IMR-90 (cell line): ENCODE data around the gene COL5A2. TPM values are rescaled to one million over a fixed set of nuclear protein-coding genes. Genes with fewer than 3 reads are reported as not detected.

Experiments used
- ATAC-seq: fragments of 200-7000 bp; cut with Tn5 transposase; 2 replicates; pipeline ENCODE4 v1.9.1; 2020; ENCODE audit warnings: low read depth, mild to moderate bottlenecking, moderate library complexity
- BruUV-seq: library from RNA; stranded (reverse); fragments of 400-500 nt; replicated peaks from 2 replicates; lab custom pipeline; 2021; lab: Mats Ljungman, UMichigan
- CTCF ChIA-PET: fragments of 300-600 bp; formaldehyde crosslinking; extraction: SDS; loops from one replicate; lab custom pipeline; 2021; ENCODE audit warnings: antibody characterized with exemption; lab: Yijun Ruan, JAX
- POLR2A ChIA-PET: fragments of 300-600 bp; sonication (Branson Sonifier 250); formaldehyde crosslinking; loops from one replicate; lab custom pipeline; 2022; ENCODE audit warnings: antibody characterized with exemption; ENCODE audit not compliant: unreplicated experiment; lab: Charles Lee
- DNase-seq: peaks from one replicate; pipeline ENCODE4 v3.0.0; 2013
- H2AFZ ChIP-seq: replicated peaks from 2 replicates; pipeline ENCODE3; 2013; ENCODE audit warnings: low read length, mild to moderate bottlenecking; ENCODE audit not compliant: poor library complexity
- H2AK5ac ChIP-seq: 2 replicates; pipeline ENCODE4 v1.6.1; 2013; ENCODE audit warnings: low read depth, low read length, inconsistent platforms
- H2AK9ac ChIP-seq: replicated peaks from 2 replicates; pipeline ENCODE3; 2013; ENCODE audit warnings: mild to moderate bottlenecking, low read depth, low read length, moderate library complexity; ENCODE audit not compliant: poor library complexity
- H2BK120ac ChIP-seq: 2 replicates; pipeline ENCODE4 v1.6.1; 2013; ENCODE audit warnings: low read depth, low read length, inconsistent platforms
- H2BK15ac ChIP-seq: 3 replicates; pipeline ENCODE4 v1.6.1; 2013; ENCODE audit warnings: low read depth, low read length, inconsistent platforms
- H2BK20ac ChIP-seq: 2 replicates; pipeline ENCODE4 v1.6.1; 2013; ENCODE audit warnings: low read depth, mild to moderate bottlenecking, inconsistent platforms, low read length, moderate library complexity
- H2BK5ac ChIP-seq: 2 replicates; pipeline ENCODE4 v1.6.1; 2013; ENCODE audit warnings: mild to moderate bottlenecking, low read depth, low read length, inconsistent platforms; ENCODE audit not compliant: poor library complexity, severe bottlenecking
- H3K14ac ChIP-seq: replicated peaks from 2 replicates; pipeline ENCODE4 v1.6.1; 2013; ENCODE audit warnings: low read depth, low read length, inconsistent platforms
- H3K18ac ChIP-seq: 2 replicates; pipeline ENCODE4 v1.6.1; 2013; ENCODE audit warnings: low read depth, low read length, control low read depth
- H3K23ac ChIP-seq: 2 replicates; pipeline ENCODE4 v1.6.1; 2013; ENCODE audit warnings: low read depth, low read length, inconsistent platforms
- H3K27ac ChIP-seq: 2 replicates; pipeline ENCODE4 v1.5.1; 2013; ENCODE audit warnings: mild to moderate bottlenecking, control low read depth, low read length; ENCODE audit not compliant: insufficient read depth
- H3K27me3 ChIP-seq: 2 replicates; pipeline ENCODE4 v1.6.1; 2013; ENCODE audit warnings: low read length; ENCODE audit not compliant: control insufficient read depth, insufficient read depth
- H3K36me3 ChIP-seq: 2 replicates; pipeline ENCODE4 v1.6.1; 2013; ENCODE audit warnings: low read length, mixed read lengths; ENCODE audit not compliant: control insufficient read depth, insufficient read depth
- H3K4ac ChIP-seq: 2 replicates; pipeline ENCODE4 v1.6.1; 2013; ENCODE audit warnings: low read depth, low read length, inconsistent platforms
- H3K4me1 ChIP-seq: 2 replicates; pipeline ENCODE4 v1.6.1; 2013; ENCODE audit warnings: low read length, mixed read lengths; ENCODE audit not compliant: control insufficient read depth, insufficient read depth
- H3K4me2 ChIP-seq: 2 replicates; pipeline ENCODE4 v1.6.1; 2013; ENCODE audit warnings: low read depth, mild to moderate bottlenecking, control low read depth, low read length, moderate library complexity
- H3K4me3 ChIP-seq: 2 replicates; pipeline ENCODE4 v1.5.1; 2013; ENCODE audit warnings: low read depth, mild to moderate bottlenecking, control low read depth, low read length, moderate library complexity; ENCODE audit not compliant: insufficient read depth
- H3K56ac ChIP-seq: 2 replicates; pipeline ENCODE4 v1.6.1; 2013; ENCODE audit warnings: low read length, inconsistent platforms; ENCODE audit not compliant: insufficient read depth; ENCODE audit errors: extremely low read depth
- H3K79me1 ChIP-seq, 2 experiments: 2 replicates each; pipeline ENCODE4 v1.6.1; 2013; ENCODE audit warnings: low read length in 2 of 2, inconsistent platforms in 1 of 2, low read depth in 1 of 2
- H3K9ac ChIP-seq: 2 replicates; pipeline ENCODE4 v1.6.1; 2013; ENCODE audit warnings: low read depth, low read length, control low read depth
- H3K9me1 ChIP-seq: 2 replicates; pipeline ENCODE4 v1.6.1; 2013; ENCODE audit warnings: low read length, inconsistent platforms; ENCODE audit not compliant: insufficient read depth
- H3K9me3 ChIP-seq: 2 replicates; pipeline ENCODE4 v1.6.1; 2013; ENCODE audit warnings: low read length; ENCODE audit not compliant: control insufficient read depth, insufficient read depth
- H4K20me1 ChIP-seq: 2 replicates; pipeline ENCODE4 v1.6.1; 2013; ENCODE audit warnings: low read length, inconsistent platforms; ENCODE audit not compliant: insufficient read depth
- H4K5ac ChIP-seq: 2 replicates; pipeline ENCODE4 v1.6.1; 2013; ENCODE audit warnings: mild to moderate bottlenecking, low read depth, low read length, control low read depth
- H4K8ac ChIP-seq, 2 experiments: 2 replicates each; pipeline ENCODE4 v1.6.1; 2013; ENCODE audit warnings: low read depth in 2 of 2, low read length in 2 of 2, control low read depth in 1 of 2, inconsistent platforms in 1 of 2
- H4K91ac ChIP-seq: 2 replicates; pipeline ENCODE4 v1.6.1; 2013; ENCODE audit warnings: low read depth, low read length, inconsistent platforms; ENCODE audit not compliant: insufficient read depth
- CTCF ChIP-seq: conservative IDR thresholded peaks from 2 replicates; pipeline ENCODE4 v1.5.1; 2012; ENCODE audit warnings: mild to moderate bottlenecking, low read depth, low read length, improper control_type of control experiment
- MAFK ChIP-seq: IDR thresholded peaks from 2 replicates; pipeline ENCODE4 v1.6.1; 2012; ENCODE audit warnings: low read depth, low read length, improper control_type of control experiment
- POLR2A ChIP-seq: IDR thresholded peaks from 2 replicates; pipeline ENCODE4 v1.6.1; 2012; ENCODE audit warnings: mild to moderate bottlenecking, low read depth, low read length
- RCOR1 ChIP-seq: IDR thresholded peaks from 2 replicates; pipeline ENCODE4 v1.6.1; 2012; ENCODE audit warnings: mild to moderate bottlenecking, low read length, improper control_type of control experiment; ENCODE audit not compliant: insufficient replicate concordance
- SMC3 ChIP-seq: fragments of 150-350 bp; IDR thresholded peaks from 2 replicates; pipeline ENCODE4 v1.6.1; 2016; ENCODE audit warnings: low read depth, mild to moderate bottlenecking, antibody characterized with exemption, low read length, moderate library complexity
- WGBS, 2 experiments: methylation state at CpG; one replicate each; pipeline versions ENCODE4 v1.1.5 to v1.1.7; 2013; ENCODE audit warnings: missing lambda C conversion rate in 2 of 2; ENCODE audit not compliant: insufficient read length in 1 of 2; ENCODE audit errors: extremely low coverage in 2 of 2; 5-methylcytosine and 5-hydroxymethylcytosine counted together
- dilution Hi-C: fragments of 300-500 bp; cut with HindIII; formaldehyde crosslinking; loops from one replicate; pipeline ENCODE4 v1.14.3; 2018; ENCODE audit warnings: low sequenced_read_pairs; ENCODE audit not compliant: unreplicated experiment
- in situ Hi-C: fragments of 300-500 bp; cut with MboI; formaldehyde crosslinking; loops from 3 replicates; pipeline ENCODE4 v1.14.3; 2019; ENCODE audit warnings: low sequenced_read_pairs, inconsistent platforms, mixed read lengths
- intact Hi-C: fragments of 100-400 bp; cut with micrococcal nuclease; formaldehyde crosslinking; loops from 2 replicates; pipeline ENCODE4 v1.10.0; 2022
- polyA plus RNA-seq, 3 experiments: library from polyadenylated mRNA; depleted of rRNA; stranded (reverse); fragments of >200 nt; gene quantifications; 2 replicates each; pipeline ENCODE4 v1.2.3, GENCODE V29; 2012; ENCODE audit warnings: low replicate concordance in 1 of 3
- total RNA-seq: library from RNA; depleted of rRNA; stranded (reverse); fragments of >200 nt; gene quantifications from 2 replicates; pipeline ENCODE4 v1.2.3, GENCODE V29; 2012

The COL5A2 gene
- total and polyA plus RNA-seq, 2 of the 4 experiments (the other 2 are of a cell fraction) = 181 to 257 TPM

- no peak overlapping the region for H3K4me3 ChIP-seq
- ATAC-seq = no peak
- no peak overlapping the region; the same call in 1 of the 2 replicates for H3K4ac ChIP-seq
- peak overlapping the region; percentile 24 for H2BK5ac ChIP-seq
- H2BK15ac ChIP-seq = no peak overlapping the region
- H2AFZ ChIP-seq = no peak overlapping the region
- peaks cover 5% of the 10 kb centered on the region for H3K36me3 ChIP-seq
- H3K23ac ChIP-seq = 0 out of 2 replicates have a peak overlapping the region, but pooled peaks have one; percentile 20
- CTCF ChIA-PET = no interaction called here
- no CpG with 5 or more reads among the region's 2 CpGs for WGBS, 2 experiments
- no peak overlapping the region for H2AK9ac ChIP-seq
- no peak overlapping the region for H2AK5ac ChIP-seq
- no peak overlapping the region for H3K56ac ChIP-seq
- POLR2A ChIA-PET = no interaction called here
- no peak for TF ChIP-seq POLR2A
- no peak for TF ChIP-seq SMC3
- TF ChIP-seq CTCF = no peak
- TF ChIP-seq RCOR1 = no peak
- peak; percentile 30; the same call in 1 of the 2 replicates for TF ChIP-seq MAFK
- no TSS peak for BruUV-seq
- H3K4me1 ChIP-seq = peaks cover 5% of the 10 kb centered on the region
- no peaks in the 10 kb centered on the region for H3K9me3 ChIP-seq
- H3K79me1 ChIP-seq = peaks cover 3 to 25% of the 10 kb centered on the region in 2 experiments; a peak in 2 of 4 replicates
- no peak overlapping the region for H2BK20ac ChIP-seq
- intact Hi-C loops (no loop called here), in situ Hi-C loops (no loop called here), dilution Hi-C loops (no loop called here)
- no peak overlapping the region for H3K18ac ChIP-seq
- H4K5ac ChIP-seq = no peak overlapping the region
- no peak overlapping the region for H3K9ac ChIP-seq
- no peaks in the 10 kb centered on the region for H3K27me3 ChIP-seq
- H3K14ac ChIP-seq = 0 out of 2 replicates have a peak overlapping the region, but pooled peaks have one; percentile 31
- peaks cover 42% of the 10 kb centered on the region; the same call in 1 of the 2 replicates for H4K20me1 ChIP-seq
- no peak overlapping the region for H4K91ac ChIP-seq
- DNase-seq = no peak
- H3K9me1 ChIP-seq = peaks cover 7% of the 10 kb centered on the region; the same call in 1 of the 2 replicates
- no peak overlapping the region for H3K27ac ChIP-seq
- peak overlapping the region; percentile 37; the same call in 1 of the 2 replicates for H3K4me2 ChIP-seq
- no peak overlapping the region for H2BK120ac ChIP-seq
- no peak overlapping the region for H4K8ac ChIP-seq
Observed at GRCh38 chr2:189159273-189159672, 20.3 kb downstream of the COL5A2 start.
